GM10266 (cell line): Measurements from ENCODE around the gene CAPN13.
"Not testable (repeated sequence)": the region's sequence is repeated elsewhere in the genome, so short reads cannot be mapped to it uniquely, and the experiment has no call there.

Experiments
- DNase-seq: peaks from one replicate; pipeline ENCODE4 v3.0.0; 2012; ENCODE audit errors: extremely low spot score
- CTCF ChIP-seq: IDR thresholded peaks from 2 replicates; pipeline ENCODE4 v1.5.1; 2012; ENCODE audit warnings: mild to moderate bottlenecking, low read depth; ENCODE audit not compliant: control insufficient read depth, insufficient read depth; ENCODE audit errors: missing control alignments

CAPN13 gene

GRCh38 chr2:30705056-30705455 lies 102.2 kb downstream of the CAPN13 start:
- no peak for TF ChIP-seq CTCF
- DNase-seq = no peak

GRCh38 chr2:30704309-30705020 lies 102.8 kb downstream of the CAPN13 start:
- TF ChIP-seq CTCF = no peak
- no peak for DNase-seq

GRCh38 chr2:30702694-30703093 lies 104.6 kb downstream of the CAPN13 start:
- DNase-seq = no peak
- no peak for TF ChIP-seq CTCF

GRCh38 chr2:30701782-30702181 lies 105.5 kb downstream of the CAPN13 start:
- DNase-seq = no peak
- no peak for TF ChIP-seq CTCF

- DNase-seq = not testable (repeated sequence)
Observed at GRCh38 chr2:30697242-30698103, 109.8 kb downstream of the CAPN13 start.

GRCh38 chr2:30695749-30696148 lies 111.5 kb downstream of the CAPN13 start:
- no peak for TF ChIP-seq CTCF
- no peak for DNase-seq

GRCh38 chr2:30694286-30695055 lies 112.8 kb downstream of the CAPN13 start:
- no peak for TF ChIP-seq CTCF
- DNase-seq = no peak
